Fibroblast of skin of left quadriceps (primary cell): Measurements from ENCODE around the gene GOLM1.
"Not testable (repeated sequence)": the region's sequence is repeated elsewhere in the genome, so short reads cannot be mapped to it uniquely, and the experiment has no call there.

ENCODE experiments used
- DNase-seq, 2 experiments: peaks; one replicate each; pipeline ENCODE4 v3.0.0-alpha.2; 2013; ENCODE audit warnings: low read depth in 2 of 2

GOLM1 gene

DNA sequence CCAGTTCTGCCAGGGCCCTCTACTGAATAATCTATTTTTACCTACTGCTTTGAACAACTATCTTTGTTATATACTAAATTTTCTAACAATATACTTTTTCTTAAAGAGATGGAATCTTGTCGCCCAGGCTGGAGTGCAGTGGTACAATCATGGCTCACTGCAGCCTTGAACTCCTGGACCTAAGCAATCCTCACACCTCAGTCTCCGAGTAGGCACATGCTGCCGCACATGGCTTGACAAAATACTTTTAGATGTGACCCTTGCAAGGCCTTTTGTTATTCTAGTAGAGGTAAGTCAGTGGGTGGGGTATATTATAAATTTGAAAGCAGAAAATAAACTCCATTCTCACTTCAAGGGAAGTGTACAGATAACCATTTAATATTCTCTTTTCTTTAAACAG lies 7.9 kb downstream of the GOLM1 start:
- no peak for DNase-seq

- no peak for DNase-seq
Observed at GRCh38 chr9:86082870-86083269, 16.5 kb downstream of the GOLM1 start.

GRCh38 chr9:86079865-86080469 lies 19.4 kb downstream of the GOLM1 start:
- no peak for DNase-seq

DNA sequence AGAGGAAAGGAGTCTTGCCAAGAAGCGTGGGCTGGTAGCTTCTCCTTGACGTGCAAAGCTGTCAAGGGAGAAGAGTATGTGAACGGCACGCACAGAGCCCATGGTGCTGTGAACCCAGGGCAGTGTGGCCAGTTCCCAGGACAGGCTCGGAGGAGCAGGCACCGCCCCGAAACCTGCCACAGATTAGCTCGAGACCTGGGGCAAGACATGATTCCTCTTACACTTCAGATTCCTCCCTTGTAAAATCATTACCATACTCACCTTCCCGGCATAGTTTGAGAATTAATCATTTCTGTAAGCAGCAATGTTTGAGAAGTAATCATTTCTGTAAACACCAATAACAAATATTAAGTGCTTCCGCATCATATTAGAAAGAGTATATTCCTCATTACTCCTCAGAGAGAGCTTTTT lies 19.9 kb downstream of the GOLM1 start:
- no peak for DNase-seq

DNA sequence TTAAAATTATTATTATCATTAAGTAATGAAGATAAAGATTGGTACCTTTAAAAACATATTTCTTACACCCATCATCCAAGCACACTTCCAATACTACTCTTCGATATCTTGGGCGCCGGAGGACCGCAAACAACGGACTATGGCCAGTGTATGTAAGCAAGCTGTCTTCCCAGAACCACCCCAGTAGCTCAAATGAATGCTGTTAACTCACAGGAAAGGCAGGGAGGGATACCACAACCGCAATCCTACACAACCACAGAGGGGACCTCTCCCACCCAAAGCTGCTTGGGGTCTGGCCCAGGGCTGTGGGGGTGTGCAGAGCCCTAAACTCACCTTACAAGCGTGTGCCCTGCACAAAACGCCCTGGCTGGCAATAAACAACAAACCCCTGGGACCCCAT lies 20.6 kb downstream of the GOLM1 start:
- DNase-seq = no peak

GRCh38 chr9:86077276-86077675 lies 22.1 kb downstream of the GOLM1 start:
- no peak for DNase-seq

- DNase-seq = no peak
Observed at GRCh38 chr9:86075132-86076109, 23.9 kb downstream of the GOLM1 start.

GRCh38 chr9:86073839-86074238 lies 25.5 kb downstream of the GOLM1 start:
- DNase-seq = no peak

GRCh38 chr9:86072394-86072877 lies 26.9 kb downstream of the GOLM1 start:
- DNase-seq = peak; percentile 13 to 16

GRCh38 chr9:86069206-86069869 lies 30.0 kb downstream of the GOLM1 start:
- DNase-seq = no peak

DNA sequence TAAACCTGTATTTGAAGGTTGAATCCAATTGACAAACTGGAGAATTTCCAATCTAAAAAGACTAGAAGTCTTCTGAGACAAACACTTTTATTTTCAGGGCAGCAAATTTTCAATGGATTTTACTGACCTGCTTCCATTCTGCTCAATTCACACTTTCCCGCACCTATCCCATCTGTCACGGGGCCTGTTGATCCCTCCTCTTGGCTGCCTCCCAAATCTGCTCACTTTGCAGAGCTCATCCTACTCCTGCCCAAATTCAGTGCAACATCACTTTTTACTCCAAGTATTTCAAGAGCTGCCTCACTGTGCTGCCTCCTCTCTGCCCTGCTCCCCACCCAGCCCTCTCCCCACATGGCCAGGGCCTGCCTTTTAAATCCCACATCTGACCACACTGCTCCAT lies 35.1 kb downstream of the GOLM1 start:
- DNase-seq = no peak

DNA sequence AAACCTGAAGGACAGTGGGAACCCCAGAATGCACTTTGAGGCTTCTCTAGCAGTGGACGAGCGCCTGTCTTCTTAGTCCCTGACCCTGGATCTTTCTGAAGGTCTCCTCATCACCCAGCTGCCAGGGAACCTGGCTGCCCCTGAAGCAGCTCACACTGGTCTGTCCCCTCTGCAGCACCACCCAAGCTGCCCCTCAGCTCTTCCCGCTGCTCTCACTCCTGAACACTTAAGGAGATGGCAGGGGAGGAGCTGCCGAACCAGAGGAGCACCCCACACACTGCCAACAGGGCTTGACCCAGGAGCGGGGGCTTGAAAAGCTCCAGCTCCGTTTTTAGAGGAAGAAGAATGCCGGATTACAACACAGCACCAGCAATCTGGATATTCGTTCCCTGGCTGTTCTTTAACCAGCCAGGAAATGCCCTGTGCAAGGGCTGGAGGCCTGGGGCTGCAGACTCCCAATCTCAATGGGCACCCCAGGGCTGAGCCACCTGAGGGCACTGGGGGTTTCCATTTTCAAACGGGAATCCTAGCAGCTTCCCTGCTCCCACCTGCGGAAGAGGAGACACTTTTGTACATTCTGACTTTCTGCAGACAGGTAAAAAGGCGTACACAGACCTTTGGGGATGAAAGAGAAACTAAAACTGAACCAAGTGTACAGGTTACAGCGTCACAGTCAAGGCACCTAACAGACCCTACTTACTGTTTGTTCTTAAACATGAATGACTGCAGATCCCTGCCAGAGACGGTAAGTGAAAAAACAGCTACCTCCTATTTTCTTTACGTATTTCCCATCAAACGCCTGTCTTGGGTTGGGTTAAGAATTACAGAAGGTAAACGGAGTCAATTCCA lies 36.3 kb downstream of the GOLM1 start:
- no peak for DNase-seq

DNA sequence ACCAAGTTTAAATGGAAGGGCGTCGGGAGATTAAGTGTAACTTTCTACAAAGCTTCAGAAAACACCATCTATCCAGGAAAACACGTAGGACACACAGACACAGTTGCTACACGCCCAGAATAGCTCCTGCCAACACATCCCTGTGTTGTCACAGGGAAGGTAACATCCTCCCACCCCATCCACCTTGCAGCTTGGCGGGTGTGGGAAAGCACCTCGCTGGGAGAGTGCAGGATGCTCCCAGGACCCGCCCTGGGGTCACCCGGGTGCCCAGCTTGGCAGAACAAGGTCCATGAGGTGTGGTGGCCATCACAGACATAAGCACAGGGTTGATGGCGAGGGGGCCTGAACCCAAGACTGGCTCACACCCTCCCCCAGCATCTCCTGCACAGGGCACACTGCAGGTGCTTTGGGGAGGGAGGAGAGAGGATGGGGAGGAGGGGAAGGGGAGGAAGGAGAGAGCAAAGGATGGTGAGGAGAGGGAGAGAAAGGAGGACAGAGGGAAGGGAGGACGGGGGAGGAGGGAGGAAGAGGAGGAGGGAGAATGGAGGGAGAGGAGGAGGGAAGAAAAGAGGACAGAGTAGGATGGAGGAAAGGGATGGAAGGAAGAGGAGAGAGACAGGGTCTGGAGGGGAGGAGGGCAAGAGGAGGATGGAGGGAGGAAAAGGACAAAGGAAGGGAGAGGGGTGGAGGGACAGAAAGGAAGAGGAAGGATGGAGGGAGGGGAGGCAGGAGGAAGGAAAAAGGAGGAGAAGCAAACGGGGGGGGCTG lies 37.2 kb downstream of the GOLM1 start:
- no peak for DNase-seq

- DNase-seq = no peak
Observed at GRCh38 chr9:86057491-86057890, 41.9 kb downstream of the GOLM1 start.

GRCh38 chr9:86054695-86055094 lies 44.7 kb downstream of the GOLM1 start:
- no peak for DNase-seq

DNA sequence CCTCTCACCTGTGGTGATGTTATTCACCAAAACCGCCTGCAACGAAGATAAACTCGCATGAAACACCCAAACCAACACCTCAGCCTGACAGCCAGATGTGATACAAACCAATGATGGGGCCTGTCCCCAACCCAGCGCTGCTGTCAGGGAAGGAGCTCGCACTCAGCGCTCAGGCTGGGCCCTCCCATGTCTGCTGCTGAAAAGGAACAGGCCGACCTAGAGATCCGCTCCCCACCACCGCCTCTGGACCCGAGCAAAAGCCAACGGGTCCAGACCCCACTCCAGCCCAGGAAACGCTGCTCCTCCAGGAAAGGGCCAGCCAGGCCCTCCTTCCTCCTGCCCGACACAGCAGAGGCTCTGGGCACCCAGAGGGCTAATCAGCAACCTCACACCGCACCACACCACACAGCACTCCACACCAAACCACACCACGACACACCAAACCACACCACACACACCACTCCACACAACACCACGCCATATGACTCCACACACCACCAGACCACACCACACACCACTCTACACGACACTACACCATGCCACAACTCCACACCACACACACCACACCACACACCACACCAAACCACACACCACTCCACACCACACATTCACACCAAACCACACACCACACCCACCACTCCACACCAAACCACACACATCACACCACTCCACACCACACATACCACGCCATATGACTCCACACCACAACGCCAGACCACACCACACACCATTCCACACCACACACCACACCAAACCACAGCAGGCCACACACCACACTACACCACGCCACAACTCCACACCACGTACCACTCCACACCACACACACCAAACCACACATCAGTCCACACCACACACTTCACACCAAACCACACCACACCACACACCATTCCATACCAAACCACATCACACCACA lies 46.5 kb downstream of the GOLM1 start:
- no peak for DNase-seq

- DNase-seq = not testable (repeated sequence)
Observed at GRCh38 chr9:86048018-86048742, 51.2 kb downstream of the GOLM1 start.

DNA sequence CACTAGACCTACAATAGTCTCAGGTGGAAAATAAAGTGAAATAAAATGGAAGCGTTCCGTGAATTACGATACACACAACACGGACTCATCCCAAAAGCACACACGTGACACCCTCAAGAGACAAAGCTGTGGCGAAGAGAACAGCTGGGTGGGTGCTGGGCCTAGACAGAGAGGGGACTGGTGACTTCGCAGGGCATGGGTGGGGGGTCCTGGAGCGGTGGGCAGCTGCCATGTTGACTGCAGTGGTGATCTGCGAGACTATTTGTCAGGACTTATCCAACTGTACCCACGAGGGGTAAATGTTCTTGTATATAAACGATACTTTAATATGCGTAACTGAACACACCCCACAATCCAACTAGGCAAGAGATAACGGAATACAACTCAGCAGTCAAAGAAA lies 52.0 kb downstream of the GOLM1 start:
- DNase-seq = no peak

DNA sequence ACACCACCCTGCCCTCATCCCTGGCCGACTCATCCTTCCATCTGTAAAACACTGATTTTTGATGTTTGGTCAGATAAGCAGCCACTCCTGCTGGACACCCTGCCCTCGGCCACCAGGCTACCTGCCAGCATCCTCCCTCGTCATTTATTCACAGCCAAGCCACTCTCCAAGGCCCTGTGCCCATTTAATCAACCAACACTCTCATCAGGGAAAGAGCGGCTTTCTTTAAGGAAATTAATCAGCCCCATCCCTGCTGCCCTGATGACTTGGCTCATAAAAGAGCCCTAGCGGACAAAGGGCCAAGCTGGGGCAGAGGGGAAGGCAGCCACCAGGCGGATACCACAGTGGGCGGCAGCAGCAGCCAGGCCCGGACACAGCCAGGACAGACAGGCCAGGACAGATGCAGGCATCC lies 52.4 kb downstream of the GOLM1 start:
- DNase-seq = no peak
